IMR-90 (cell line): Measurements from ENCODE around the gene PAK5.

Experiments used
- RAD21 ChIP-seq: IDR thresholded peaks from 2 replicates; pipeline ENCODE4 v1.6.1; 2012; ENCODE audit warnings: low read length, improper control_type of control experiment
- RFX5 ChIP-seq: IDR thresholded peaks from 2 replicates; pipeline ENCODE4 v1.8.0; 2012; ENCODE audit warnings: low read depth, mild to moderate bottlenecking, low read length, moderate library complexity
- TF ChIP-seq, protein P1 (sequence below): conservative IDR thresholded peaks from 2 replicates; pipeline ENCODE4 v1.5.1; 2012; ENCODE audit warnings: mild to moderate bottlenecking, low read depth, low read length, improper control_type of control experiment

DNA sequence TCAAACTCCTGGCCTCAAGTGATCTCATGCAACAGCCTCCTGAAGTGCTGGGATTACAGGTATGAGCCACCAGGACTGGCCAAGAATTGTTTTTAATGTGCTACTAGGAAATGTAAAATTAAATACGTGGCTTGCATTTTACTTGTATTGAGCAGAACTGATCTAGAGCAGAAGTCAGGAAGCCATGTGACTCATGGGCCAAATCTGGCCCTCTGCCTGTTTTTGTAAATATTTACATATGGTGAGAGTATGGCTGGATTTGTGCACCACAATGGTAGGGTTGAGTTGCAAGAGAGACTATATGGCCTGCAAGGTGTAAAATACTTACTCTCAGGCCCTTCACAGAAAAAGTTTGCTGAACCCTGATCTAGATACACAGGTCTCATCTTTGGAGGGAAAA is 248.7 kb downstream of the PAK5 start:
- TF ChIP-seq, protein P1, sequence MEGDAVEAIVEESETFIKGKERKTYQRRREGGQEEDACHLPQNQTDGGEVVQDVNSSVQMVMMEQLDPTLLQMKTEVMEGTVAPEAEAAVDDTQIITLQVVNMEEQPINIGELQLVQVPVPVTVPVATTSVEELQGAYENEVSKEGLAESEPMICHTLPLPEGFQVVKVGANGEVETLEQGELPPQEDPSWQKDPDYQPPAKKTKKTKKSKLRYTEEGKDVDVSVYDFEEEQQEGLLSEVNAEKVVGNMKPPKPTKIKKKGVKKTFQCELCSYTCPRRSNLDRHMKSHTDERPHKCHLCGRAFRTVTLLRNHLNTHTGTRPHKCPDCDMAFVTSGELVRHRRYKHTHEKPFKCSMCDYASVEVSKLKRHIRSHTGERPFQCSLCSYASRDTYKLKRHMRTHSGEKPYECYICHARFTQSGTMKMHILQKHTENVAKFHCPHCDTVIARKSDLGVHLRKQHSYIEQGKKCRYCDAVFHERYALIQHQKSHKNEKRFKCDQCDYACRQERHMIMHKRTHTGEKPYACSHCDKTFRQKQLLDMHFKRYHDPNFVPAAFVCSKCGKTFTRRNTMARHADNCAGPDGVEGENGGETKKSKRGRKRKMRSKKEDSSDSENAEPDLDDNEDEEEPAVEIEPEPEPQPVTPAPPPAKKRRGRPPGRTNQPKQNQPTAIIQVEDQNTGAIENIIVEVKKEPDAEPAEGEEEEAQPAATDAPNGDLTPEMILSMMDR: no peak
- TF ChIP-seq RAD21 (no peak), RFX5 (no peak)
